WERI-Rb-1 (cell line): ENCODE data around the gene ATP11A.
"Not testable (repeated sequence)": the region's sequence is repeated elsewhere in the genome, so short reads cannot be mapped to it uniquely, and the experiment has no call there.

ENCODE experiments used
- DNase-seq: peaks from one replicate; pipeline ENCODE4 v3.0.0-alpha.2; 2020
- H3K27ac ChIP-seq: fragments of 250-450 bp; sonication (Bioruptor Pico); 2 replicates; pipeline ENCODE4 v1.5.1; 2020; ENCODE audit warnings: mild to moderate bottlenecking, moderate library complexity
- H3K27me3 ChIP-seq: fragments of 250-450 bp; sonication (Bioruptor Pico); 2 replicates; pipeline ENCODE4 v1.5.1; 2021; ENCODE audit warnings: mild to moderate bottlenecking, low read depth, moderate library complexity; ENCODE audit not compliant: insufficient read depth, severe bottlenecking
- H3K36me3 ChIP-seq: fragments of 250-450 bp; sonication (Bioruptor Pico); 2 replicates; pipeline ENCODE4 v1.5.1; 2020; ENCODE audit warnings: mild to moderate bottlenecking, moderate library complexity
- H3K4me3 ChIP-seq: 2 replicates; pipeline ENCODE4 v1.5.1; 2011; ENCODE audit warnings: low read depth, mild to moderate bottlenecking, control low read depth, low read length
- H3K9me3 ChIP-seq: fragments of 250-450 bp; sonication (Bioruptor Pico); 2 replicates; pipeline ENCODE4 v1.5.1; 2021; ENCODE audit warnings: mild to moderate bottlenecking, moderate library complexity; ENCODE audit not compliant: severe bottlenecking
- TF ChIP-seq, protein P1 (sequence below): IDR thresholded peaks from 2 replicates; pipeline ENCODE4 v1.5.1; 2011; ENCODE audit warnings: low read depth, mild to moderate bottlenecking, control low read depth, inconsistent platforms, low read length

ATP11A gene

DNA sequence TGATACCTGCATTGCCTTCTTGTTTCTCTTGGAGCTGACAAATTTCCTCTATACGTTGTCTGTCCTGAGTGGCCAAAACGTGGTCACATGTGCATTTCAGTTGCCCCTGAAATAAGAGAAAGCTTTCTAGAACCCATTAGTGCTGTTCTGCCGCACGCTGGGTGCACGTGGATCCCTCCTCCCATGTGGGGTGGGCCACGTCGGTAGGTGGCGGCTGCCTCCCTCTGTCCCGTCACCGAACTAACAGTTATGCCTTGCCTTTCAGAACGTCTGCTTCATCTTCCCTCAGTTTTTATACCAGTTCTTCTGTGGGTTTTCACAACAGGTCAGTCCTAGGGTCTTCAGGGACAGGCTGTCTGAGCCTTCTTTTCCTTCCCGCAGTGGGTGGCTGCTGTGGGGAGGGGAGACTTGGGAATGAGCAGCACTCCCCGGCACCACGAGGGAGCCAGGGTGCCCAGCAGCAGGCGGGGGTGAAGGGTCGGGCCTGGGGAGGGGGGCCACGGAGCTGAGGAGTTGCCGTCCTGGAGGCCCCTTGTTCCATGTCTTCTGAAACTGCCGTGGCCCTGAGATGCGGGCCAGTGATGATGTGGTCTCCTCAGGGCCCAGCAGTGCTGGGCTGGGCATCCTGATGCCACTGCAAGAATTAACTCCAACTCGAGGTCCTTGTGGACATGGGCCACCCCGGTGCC lies 169.4 kb downstream of the ATP11A start:
- Histone ChIP-seq H3K27ac (no peak overlapping the region), H3K36me3 (peaks cover 52% of the 10 kb centered on the region), H3K4me3 (no peak overlapping the region), H3K27me3 (no peaks in the 10 kb centered on the region), H3K9me3 (no peaks in the 10 kb centered on the region)
- DNase-seq, result no peak
- TF ChIP-seq, protein P1, sequence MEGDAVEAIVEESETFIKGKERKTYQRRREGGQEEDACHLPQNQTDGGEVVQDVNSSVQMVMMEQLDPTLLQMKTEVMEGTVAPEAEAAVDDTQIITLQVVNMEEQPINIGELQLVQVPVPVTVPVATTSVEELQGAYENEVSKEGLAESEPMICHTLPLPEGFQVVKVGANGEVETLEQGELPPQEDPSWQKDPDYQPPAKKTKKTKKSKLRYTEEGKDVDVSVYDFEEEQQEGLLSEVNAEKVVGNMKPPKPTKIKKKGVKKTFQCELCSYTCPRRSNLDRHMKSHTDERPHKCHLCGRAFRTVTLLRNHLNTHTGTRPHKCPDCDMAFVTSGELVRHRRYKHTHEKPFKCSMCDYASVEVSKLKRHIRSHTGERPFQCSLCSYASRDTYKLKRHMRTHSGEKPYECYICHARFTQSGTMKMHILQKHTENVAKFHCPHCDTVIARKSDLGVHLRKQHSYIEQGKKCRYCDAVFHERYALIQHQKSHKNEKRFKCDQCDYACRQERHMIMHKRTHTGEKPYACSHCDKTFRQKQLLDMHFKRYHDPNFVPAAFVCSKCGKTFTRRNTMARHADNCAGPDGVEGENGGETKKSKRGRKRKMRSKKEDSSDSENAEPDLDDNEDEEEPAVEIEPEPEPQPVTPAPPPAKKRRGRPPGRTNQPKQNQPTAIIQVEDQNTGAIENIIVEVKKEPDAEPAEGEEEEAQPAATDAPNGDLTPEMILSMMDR, result no peak

DNA sequence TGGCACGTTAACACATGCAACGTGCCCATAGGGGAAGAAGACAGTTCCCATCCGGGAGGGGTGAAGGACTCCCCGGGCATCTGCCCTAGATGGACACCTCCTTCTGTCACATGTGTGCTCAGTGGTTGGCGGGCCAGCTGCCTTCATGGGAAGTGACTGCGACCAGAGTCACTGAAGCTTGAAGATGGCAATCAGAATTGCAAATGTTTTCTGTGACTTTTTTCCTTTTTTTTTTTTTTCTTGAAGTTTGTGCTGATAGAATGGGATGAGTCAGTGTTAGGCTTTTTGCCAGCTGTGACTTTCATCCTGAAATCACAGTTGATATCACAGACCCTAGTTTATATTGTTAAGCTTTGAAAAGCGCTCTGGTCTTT lies 170.0 kb downstream of the ATP11A start:
- Histone ChIP-seq H3K9me3 (no peaks in the 10 kb centered on the region), H3K4me3 (no peak overlapping the region), H3K36me3 (peaks cover 47% of the 10 kb centered on the region), H3K27ac (no peak overlapping the region), H3K27me3 (no peaks in the 10 kb centered on the region)
- no peak for DNase-seq
- TF ChIP-seq, protein P1, result no peak

DNA sequence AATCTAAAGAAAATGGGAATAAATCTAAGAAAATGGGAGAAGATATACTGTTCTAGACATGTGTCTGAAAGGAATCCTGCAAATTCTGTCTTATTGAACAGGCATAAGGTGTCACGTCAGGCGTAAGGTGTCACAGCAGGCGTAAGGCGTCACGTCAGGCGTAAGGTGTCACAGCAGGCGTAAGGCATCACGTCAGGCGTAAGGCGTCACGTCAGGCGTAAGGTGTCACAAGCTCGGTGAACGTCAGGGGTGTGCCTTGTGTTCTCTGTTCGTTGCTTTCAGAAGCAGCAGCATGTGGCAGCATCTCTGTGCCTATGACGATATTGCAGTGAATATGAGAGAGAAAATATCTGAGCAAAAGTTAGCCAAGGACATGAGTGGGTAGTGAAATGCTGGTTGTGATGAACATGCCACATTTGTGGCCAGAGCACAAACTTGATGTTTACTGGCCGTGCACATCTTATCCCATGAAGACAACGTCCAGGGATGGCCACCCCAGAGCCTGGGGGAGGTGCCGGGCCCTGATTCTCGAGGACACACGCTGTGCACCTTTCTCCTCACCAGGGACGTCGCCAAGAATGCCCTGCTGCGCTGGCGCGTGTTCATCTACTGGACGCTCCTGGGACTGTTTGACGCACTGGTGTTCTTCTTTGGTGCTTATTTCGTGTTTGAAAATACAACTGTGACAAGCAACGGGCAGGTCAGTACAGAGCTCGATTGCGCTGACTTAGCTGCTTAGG lies 172.2 kb downstream of the ATP11A start:
- no peaks in the 10 kb centered on the region for H3K27me3 ChIP-seq
- peaks cover 27% of the 10 kb centered on the region for H3K36me3 ChIP-seq
- no peaks in the 10 kb centered on the region for H3K9me3 ChIP-seq
- TF ChIP-seq, protein P1, result no peak
- no peak overlapping the region for H3K4me3 ChIP-seq
- no peak overlapping the region for H3K27ac ChIP-seq
- no peak for DNase-seq

DNA sequence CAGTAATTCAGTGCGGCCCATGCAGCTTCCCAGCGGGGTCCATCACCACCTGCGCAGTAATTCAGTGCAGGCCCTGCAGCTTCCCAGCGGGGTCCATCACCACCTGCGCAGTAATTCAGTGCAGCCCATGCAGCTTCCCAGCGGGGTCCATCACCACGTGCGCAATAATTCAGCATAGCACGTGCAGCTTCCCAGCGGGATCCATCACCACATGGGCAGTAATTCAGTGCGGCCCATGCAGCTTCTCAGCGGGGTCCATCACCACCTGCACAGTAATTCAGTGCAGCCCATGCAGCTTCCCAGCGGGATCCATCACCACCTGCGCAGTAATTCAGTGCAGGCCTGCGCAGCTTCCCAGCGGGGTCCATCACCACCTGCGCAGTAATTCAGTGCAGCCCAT lies 173.5 kb downstream of the ATP11A start:
- H3K4me3 ChIP-seq, H3K27me3 ChIP-seq, H3K9me3 ChIP-seq, DNase-seq, H3K27ac ChIP-seq: not testable (repeated sequence)
- peaks cover 23% of the 10 kb centered on the region for H3K36me3 ChIP-seq

DNA sequence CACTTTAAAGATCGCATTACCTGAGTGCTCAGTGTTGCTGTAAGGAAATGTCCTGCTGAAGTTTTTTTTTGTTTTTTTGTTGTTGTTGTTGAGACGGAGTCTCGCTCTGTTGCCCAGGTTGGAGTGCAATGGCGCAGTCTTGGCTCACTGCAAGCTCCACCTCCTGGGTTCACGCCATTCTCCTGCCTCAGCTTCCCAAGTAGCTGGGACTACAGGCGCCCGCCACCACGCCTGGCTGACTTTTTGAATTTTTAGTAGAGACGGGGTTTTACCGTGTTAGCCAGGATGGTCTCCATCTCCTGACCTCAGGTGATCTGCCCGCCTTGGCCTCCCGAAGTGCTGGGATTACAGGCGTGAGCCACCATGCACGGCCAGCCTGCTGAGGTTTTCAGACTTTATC lies 175.6 kb downstream of the ATP11A start:
- H3K9me3 ChIP-seq, H3K4me3 ChIP-seq, H3K27me3 ChIP-seq, H3K27ac ChIP-seq, DNase-seq: not testable (repeated sequence)
- peaks cover 15% of the 10 kb centered on the region for H3K36me3 ChIP-seq

DNA sequence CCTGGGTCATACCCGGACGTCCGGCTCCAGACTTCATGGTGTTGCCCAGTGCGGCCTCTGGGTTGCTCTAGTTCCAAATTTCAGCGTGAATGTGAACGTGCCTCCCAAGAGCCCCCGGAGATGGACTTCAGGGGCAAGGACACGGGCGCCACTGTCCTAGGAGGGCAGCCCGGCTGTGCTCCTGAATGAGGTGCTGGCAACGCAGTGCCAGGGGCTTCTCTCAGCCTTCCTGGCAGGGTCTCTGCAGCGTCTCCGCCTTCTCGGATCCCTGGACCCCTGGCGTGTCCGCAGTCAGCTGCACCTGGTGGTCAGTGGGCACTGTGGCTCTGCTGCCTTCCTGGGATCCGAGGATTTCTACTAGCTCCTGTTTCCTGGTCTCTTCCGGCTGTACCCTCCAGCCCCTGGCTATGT lies 177.5 kb downstream of the ATP11A start:
- Histone ChIP-seq H3K27ac (no peak overlapping the region), H3K27me3 (no peaks in the 10 kb centered on the region), H3K36me3 (peaks cover 16% of the 10 kb centered on the region), H3K4me3 (no peak overlapping the region), H3K9me3 (no peaks in the 10 kb centered on the region)
- DNase-seq, result peak; percentile 6
- TF ChIP-seq, protein P1, result no peak
